ENCODE results near the gene MATN4. TPM values are rescaled to one million over a fixed set of nuclear protein-coding genes. Genes with fewer than 3 reads are reported as not detected.

MATN4 gene
- total RNA-seq, 1 donor = not detected

GRCh38 chr20:45343532-45344167, 35.6 kb upstream of the MATN4 start:
- peaks cover 3% of the 10 kb centered on the region for H3K27me3 ChIP-seq (ENCODE audit: insufficient read depth, low read length)
- H3K4me1 ChIP-seq (ENCODE audit: insufficient read depth, low read length) = peaks cover 40% of the 10 kb centered on the region
- H3K9me3 ChIP-seq (ENCODE audit: low read depth, low read length) = no peaks in the 10 kb centered on the region
- H3K4me3 ChIP-seq (ENCODE audit: low read length) = no peak overlapping the region

GRCh38 chr20:45342855-45343531, 34.9 kb upstream of the MATN4 start:
- Histone ChIP-seq H3K4me1 (ENCODE audit: insufficient read depth, low read length) (peaks cover 40% of the 10 kb centered on the region), H3K9me3 (ENCODE audit: low read depth, low read length) (no peaks in the 10 kb centered on the region), H3K4me3 (ENCODE audit: low read length) (no peak overlapping the region), H3K27me3 (ENCODE audit: insufficient read depth, low read length) (peaks cover 3% of the 10 kb centered on the region)

- no peaks in the 10 kb centered on the region for H3K9me3 ChIP-seq (ENCODE audit: low read depth, low read length)
- H3K4me3 ChIP-seq (ENCODE audit: low read length) = no peak overlapping the region
- peaks cover 32% of the 10 kb centered on the region for H3K4me1 ChIP-seq (ENCODE audit: insufficient read depth, low read length)
- H3K27me3 ChIP-seq (ENCODE audit: insufficient read depth, low read length) = no peaks in the 10 kb centered on the region
Measured at GRCh38 chr20:45341939-45342854, 34.1 kb upstream of the MATN4 start.

- H3K4me1 ChIP-seq (ENCODE audit: insufficient read depth, low read length) = peaks cover 27% of the 10 kb centered on the region
- no peak overlapping the region for H3K4me3 ChIP-seq (ENCODE audit: low read length)
- H3K27me3 ChIP-seq (ENCODE audit: insufficient read depth, low read length) = no peaks in the 10 kb centered on the region
- H3K9me3 ChIP-seq (ENCODE audit: low read depth, low read length) = no peaks in the 10 kb centered on the region
Measured at GRCh38 chr20:45341579-45341938, 33.5 kb upstream of the MATN4 start.

- no peaks in the 10 kb centered on the region for H3K27me3 ChIP-seq (ENCODE audit: insufficient read depth, low read length)
- H3K9me3 ChIP-seq (ENCODE audit: low read depth, low read length) = no peaks in the 10 kb centered on the region
- H3K4me3 ChIP-seq (ENCODE audit: low read length) = no peak overlapping the region
- H3K4me1 ChIP-seq (ENCODE audit: insufficient read depth, low read length) = peaks cover 21% of the 10 kb centered on the region
Measured at GRCh38 chr20:45340951-45341350, 32.9 kb upstream of the MATN4 start.

GRCh38 chr20:45340236-45340847, 32.2 kb upstream of the MATN4 start:
- no peaks in the 10 kb centered on the region for H3K9me3 ChIP-seq (ENCODE audit: low read depth, low read length)
- peaks cover 19% of the 10 kb centered on the region for H3K4me1 ChIP-seq (ENCODE audit: insufficient read depth, low read length)
- no peaks in the 10 kb centered on the region for H3K27me3 ChIP-seq (ENCODE audit: insufficient read depth, low read length)
- H3K4me3 ChIP-seq (ENCODE audit: low read length) = no peak overlapping the region

GRCh38 chr20:45339799-45340198, 31.7 kb upstream of the MATN4 start:
- Histone ChIP-seq H3K9me3 (ENCODE audit: low read depth, low read length) (no peaks in the 10 kb centered on the region), H3K4me3 (ENCODE audit: low read length) (no peak overlapping the region), H3K27me3 (ENCODE audit: insufficient read depth, low read length) (no peaks in the 10 kb centered on the region), H3K4me1 (ENCODE audit: insufficient read depth, low read length) (peaks cover 14% of the 10 kb centered on the region)

GRCh38 chr20:45339084-45339483, 31.0 kb upstream of the MATN4 start:
- Histone ChIP-seq H3K4me1 (ENCODE audit: insufficient read depth, low read length) (peaks cover 6% of the 10 kb centered on the region), H3K4me3 (ENCODE audit: low read length) (no peak overlapping the region), H3K27me3 (ENCODE audit: insufficient read depth, low read length) (no peaks in the 10 kb centered on the region), H3K9me3 (ENCODE audit: low read depth, low read length) (no peaks in the 10 kb centered on the region)

GRCh38 chr20:45338121-45339030, 30.3 kb upstream of the MATN4 start:
- Histone ChIP-seq H3K9me3 (ENCODE audit: low read depth, low read length) (no peaks in the 10 kb centered on the region), H3K4me3 (ENCODE audit: low read length) (no peak overlapping the region), H3K4me1 (ENCODE audit: insufficient read depth, low read length) (no peaks in the 10 kb centered on the region), H3K27me3 (ENCODE audit: insufficient read depth, low read length) (no peaks in the 10 kb centered on the region)

- H3K4me1 ChIP-seq (ENCODE audit: insufficient read depth, low read length) = no peaks in the 10 kb centered on the region
- no peaks in the 10 kb centered on the region for H3K9me3 ChIP-seq (ENCODE audit: low read depth, low read length)
- no peak overlapping the region for H3K4me3 ChIP-seq (ENCODE audit: low read length)
- no peaks in the 10 kb centered on the region for H3K27me3 ChIP-seq (ENCODE audit: insufficient read depth, low read length)
Measured at GRCh38 chr20:45337367-45338120, 29.4 kb upstream of the MATN4 start.

- Histone ChIP-seq H3K27me3 (ENCODE audit: insufficient read depth, low read length) (no peaks in the 10 kb centered on the region), H3K4me1 (ENCODE audit: insufficient read depth, low read length) (no peaks in the 10 kb centered on the region), H3K4me3 (ENCODE audit: low read length) (no peak overlapping the region), H3K9me3 (ENCODE audit: low read depth, low read length) (no peaks in the 10 kb centered on the region)
Measured at GRCh38 chr20:45336530-45337366, 28.6 kb upstream of the MATN4 start.

- Histone ChIP-seq H3K4me3 (ENCODE audit: low read length) (no peak overlapping the region), H3K4me1 (ENCODE audit: insufficient read depth, low read length) (no peaks in the 10 kb centered on the region), H3K9me3 (ENCODE audit: low read depth, low read length) (no peaks in the 10 kb centered on the region), H3K27me3 (ENCODE audit: insufficient read depth, low read length) (no peaks in the 10 kb centered on the region)
Measured at GRCh38 chr20:45330476-45330875, 22.4 kb upstream of the MATN4 start.
